ENCODE measurements around the gene XPO6.

DNA sequence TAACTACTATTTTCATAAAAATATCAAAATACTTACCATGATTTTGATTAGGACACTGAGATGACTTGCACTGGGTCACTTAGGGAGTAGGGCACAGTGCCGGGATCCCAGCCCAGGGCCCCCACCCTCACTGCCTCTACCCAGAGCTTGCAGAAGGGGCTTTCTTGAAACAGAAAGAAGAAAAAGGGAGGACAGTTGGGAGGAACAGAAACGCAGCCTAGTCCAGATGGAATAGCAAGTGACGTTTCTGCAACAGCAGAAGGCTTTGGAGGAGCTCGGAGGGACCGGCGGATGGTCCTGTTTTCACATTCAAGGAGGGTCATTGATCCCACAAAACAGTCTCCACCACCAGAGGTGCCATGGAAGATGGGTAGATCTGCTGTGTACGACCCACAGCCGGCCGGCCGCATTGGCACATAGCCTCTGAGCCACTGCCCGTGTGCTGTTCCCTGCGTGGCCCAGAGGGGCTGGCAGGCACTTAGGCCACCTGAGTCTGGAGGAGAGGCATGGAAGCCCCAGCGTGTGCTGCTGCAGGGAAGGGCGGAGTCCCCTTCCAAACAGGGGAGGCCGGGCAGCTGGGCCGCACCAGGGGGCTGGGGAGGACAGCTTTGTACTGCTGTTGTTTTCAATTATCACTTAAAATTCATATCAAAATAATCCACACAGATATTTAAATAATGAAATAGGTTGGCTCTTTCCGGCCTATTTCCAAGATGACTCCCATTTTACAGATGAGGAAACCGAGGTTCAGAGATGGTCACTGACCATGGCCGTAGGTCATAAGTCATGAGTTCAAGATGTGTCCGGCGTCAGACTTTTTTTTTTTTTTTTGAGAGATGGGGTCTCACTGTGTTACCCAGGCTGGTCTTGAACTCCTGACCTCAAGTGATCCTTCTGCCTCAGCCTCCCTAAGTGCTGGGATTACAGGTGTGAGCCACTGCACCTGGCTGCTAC, 125.3 kb downstream of the XPO6 start:
- TF ChIP-seq CTCF (conservative IDR thresholded peaks at IDR 0.05; ENCODE audit: low read depth, low read length) (no peak), EZH2phosphoT487 (IDR thresholded peaks at IDR 0.05; ENCODE audit: borderline replicate concordance, low read length) (no peak), EZH2 (IDR thresholded peaks at IDR 0.05; ENCODE audit: low read length, unreplicated experiment) (no peak)

Data from PC-3 (cell line).